T follicular helper cell (primary cell): Measurements from ENCODE around the gene TCF7L2.

Experiments used
- DNase-seq: peaks from one replicate; pipeline ENCODE4 v3.0.0-alpha.2; 2020; ENCODE audit warnings: low read depth

Gene TCF7L2

GRCh38 chr10:113023017-113023416, 73.0 kb downstream of the TCF7L2 start:
- DNase-seq = no peak

- no peak for DNase-seq
Measured at GRCh38 chr10:113024930-113025329, 74.9 kb downstream of the TCF7L2 start.

- no peak for DNase-seq
Measured at GRCh38 chr10:113025487-113025886, 75.4 kb downstream of the TCF7L2 start.

- DNase-seq = no peak
Measured at GRCh38 chr10:113026679-113027078, 76.6 kb downstream of the TCF7L2 start.

GRCh38 chr10:113027230-113027573, 77.2 kb downstream of the TCF7L2 start:
- no peak for DNase-seq

- DNase-seq = no peak
Measured at GRCh38 chr10:113027574-113028455, 77.8 kb downstream of the TCF7L2 start.

- no peak for DNase-seq
Measured at GRCh38 chr10:113028456-113029440, 78.7 kb downstream of the TCF7L2 start.

- DNase-seq = no peak
Measured at GRCh38 chr10:113030453-113030852, 80.4 kb downstream of the TCF7L2 start.

- DNase-seq = no peak
Measured at GRCh38 chr10:113031147-113031546, 81.1 kb downstream of the TCF7L2 start.

GRCh38 chr10:113033991-113034390, 83.9 kb downstream of the TCF7L2 start:
- no peak for DNase-seq

GRCh38 chr10:113035732-113036312, 85.8 kb downstream of the TCF7L2 start:
- DNase-seq = no peak

- no peak for DNase-seq
Measured at GRCh38 chr10:113036619-113037018, 86.6 kb downstream of the TCF7L2 start.

GRCh38 chr10:113037218-113037617, 87.2 kb downstream of the TCF7L2 start:
- DNase-seq = no peak

GRCh38 chr10:113038183-113038582, 88.1 kb downstream of the TCF7L2 start:
- no peak for DNase-seq

GRCh38 chr10:113038985-113039384, 88.9 kb downstream of the TCF7L2 start:
- DNase-seq = no peak

GRCh38 chr10:113041324-113041723, 91.3 kb downstream of the TCF7L2 start:
- no peak for DNase-seq

- no peak for DNase-seq
Measured at GRCh38 chr10:113041841-113042750, 92.0 kb downstream of the TCF7L2 start.

GRCh38 chr10:113042868-113043267, 92.8 kb downstream of the TCF7L2 start:
- no peak for DNase-seq

- DNase-seq = no peak
Measured at GRCh38 chr10:113044016-113044755, 94.1 kb downstream of the TCF7L2 start.
